HG03060 (cell line): ENCODE measurements around the gene CYP8B1.
A peak's percentile ranks its signal among the peaks of the same experiment; 100 is the strongest.
"Not testable (repeated sequence)": the region's sequence is repeated elsewhere in the genome, so short reads cannot be mapped to it uniquely, and the experiment has no call there.

Experiments
- ATAC-seq: cut with Tn5 transposase; IDR thresholded peaks from one replicate; pipeline ENCODE4 v1.9.1; 2021; ENCODE audit warnings: low read depth, moderate number of reproducible peaks; ENCODE audit not compliant: unreplicated experiment

Gene CYP8B1

DNA sequence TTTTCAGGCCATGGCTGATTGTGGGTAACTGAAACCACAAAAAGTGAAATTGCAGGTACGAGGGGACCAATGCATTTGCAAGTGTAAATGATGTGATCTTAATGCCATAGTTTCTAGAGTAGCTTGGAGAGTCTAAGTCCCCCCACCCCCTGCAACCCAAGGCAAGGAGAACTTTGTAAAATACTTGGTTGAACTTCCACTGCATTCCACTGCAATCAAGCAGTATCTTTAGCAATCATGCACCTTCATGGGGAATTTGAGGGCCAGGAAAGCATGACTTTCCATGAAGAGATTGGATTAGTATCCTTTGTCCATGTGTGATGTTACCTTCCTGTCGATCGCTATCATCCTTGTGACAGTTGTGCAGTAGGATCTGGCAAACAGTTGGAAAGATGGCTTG lies 11.4 kb upstream of the CYP8B1 start:
- ATAC-seq = no peak

DNA sequence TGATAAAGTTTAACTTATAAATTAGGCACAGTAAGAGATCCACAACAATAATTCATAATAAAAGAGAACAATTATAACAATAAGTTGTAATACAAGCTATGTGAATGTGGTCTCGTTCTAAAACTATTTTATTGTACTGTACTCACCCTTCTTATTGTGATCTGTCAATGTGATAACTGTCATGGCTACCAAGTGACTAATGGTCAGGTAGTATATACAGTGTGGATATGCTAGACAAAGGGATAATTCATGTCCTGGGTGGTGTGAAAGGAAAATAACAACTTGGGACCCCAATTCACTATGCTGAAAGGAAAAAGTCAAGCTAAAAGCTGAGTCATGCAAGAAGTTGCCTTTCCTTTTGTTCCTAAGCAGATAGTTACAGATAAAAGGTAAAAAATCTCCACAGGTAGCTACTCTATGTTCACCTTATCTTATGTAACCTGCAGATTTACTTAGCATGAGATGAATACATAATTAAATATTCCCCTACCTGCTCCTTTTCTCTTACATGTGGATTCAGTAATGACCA lies 10.7 kb upstream of the CYP8B1 start:
- no peak for ATAC-seq

DNA sequence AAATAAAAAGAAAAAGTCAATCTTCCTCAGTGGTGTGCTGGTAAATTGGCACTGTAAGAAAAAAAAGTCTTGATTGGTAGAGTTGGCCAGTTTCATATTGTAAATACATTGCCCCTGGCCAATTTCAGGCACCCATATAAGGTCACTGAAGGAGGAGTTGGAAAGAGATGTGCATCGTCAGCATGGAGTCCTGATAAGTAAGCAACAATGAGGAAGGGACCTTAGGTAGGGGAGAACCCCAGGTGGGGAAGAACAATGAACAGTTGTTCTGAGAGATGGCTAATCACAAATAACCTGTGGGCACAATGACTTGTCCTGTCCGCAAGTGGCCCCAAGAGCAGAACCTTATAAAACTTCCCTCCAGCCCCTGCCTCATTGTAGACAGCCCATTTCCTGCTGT lies 8.6 kb upstream of the CYP8B1 start:
- ATAC-seq = no peak

DNA sequence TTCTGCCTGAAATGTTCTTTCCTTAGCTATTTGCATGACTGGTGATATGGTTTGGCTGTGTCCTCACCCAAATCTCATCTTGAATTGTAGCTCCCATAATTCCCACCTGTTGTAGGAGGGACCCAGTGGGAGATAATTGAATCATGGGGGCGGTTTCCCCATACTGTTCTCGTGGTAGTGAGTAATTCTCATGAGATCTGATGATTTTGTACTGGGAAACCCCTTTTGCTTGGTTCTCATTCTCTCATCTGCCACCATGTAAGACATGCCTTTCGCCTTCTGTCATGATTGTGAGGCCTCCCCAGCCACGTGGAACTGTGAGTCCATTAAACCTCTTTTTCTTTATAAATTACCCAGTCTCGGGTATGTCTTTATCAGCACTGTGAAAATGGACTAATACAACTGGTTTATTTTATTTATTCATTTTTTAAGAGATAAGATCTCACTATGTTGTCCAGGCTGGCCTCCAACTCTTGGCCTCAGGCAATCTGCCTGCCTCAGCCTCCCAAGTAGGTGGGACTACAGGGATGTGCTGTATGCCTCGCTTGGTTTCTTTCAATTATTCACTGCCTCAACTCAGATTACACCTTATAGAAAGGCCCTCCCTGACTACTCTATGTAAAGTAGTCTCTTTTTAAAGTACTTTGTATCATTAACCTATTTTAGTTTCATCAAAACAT lies 7.7 kb upstream of the CYP8B1 start:
- not testable (repeated sequence) for ATAC-seq

DNA sequence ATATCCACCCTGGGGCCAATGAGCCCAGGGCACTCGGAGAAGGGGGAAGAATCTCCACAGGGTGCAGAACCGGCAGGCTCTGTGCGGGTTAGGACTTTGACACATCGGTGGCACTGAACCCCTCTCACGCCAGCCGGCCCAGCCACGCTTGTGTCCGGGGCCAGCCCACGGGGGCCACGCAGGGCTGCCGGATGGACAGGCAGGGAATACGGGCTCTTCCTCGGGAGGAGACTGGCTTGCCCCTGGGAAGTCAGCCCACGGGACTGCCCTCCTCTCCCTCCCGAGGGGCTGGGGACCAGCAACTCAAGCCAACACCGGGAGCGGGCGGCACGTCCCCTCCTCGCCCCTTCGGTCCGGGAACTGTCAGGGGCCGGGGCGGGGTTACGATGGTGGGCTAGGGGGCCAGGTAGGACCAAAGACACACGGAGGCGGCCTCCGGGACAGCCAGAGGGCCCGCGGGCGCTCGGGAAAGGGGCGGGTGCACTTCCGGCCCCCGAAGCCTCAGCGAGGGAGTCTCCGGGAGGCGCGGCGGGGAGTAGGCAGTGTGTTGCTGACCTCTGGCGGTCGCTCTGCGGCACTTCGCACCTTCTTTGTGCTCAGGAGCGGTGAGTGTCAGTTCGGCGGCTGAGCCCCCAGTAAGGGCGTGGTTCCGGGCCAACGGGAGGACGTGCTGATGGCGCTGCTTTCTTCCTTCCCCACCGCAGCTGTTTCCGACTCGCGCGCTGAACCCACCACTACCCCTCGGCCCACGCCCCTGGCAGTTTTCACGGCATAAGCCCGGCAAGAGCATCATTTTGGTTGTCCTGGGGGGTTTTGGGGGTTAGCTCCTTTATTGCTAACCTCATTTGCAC lies 5.1 kb upstream of the CYP8B1 start:
- ATAC-seq = peak; percentile 83

DNA sequence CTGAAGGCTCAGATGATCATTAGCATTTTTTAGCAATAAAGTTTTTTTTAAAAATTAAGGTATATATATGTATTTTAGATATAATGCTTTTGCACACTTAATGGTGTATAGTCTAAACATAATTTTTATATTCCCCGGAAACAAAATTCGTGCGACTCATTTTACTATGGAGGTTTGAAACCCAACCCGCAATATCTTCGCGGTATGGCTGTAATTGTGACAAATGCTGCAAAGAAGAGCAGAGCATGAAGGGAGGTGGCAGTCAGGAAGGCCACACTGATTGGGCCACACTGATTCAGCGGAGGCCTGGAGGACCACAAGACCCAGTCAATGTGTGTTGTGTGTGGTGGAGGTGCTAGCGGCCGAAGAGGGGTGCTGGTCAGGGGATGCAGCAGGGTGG lies 4.5 kb upstream of the CYP8B1 start:
- no peak for ATAC-seq

DNA sequence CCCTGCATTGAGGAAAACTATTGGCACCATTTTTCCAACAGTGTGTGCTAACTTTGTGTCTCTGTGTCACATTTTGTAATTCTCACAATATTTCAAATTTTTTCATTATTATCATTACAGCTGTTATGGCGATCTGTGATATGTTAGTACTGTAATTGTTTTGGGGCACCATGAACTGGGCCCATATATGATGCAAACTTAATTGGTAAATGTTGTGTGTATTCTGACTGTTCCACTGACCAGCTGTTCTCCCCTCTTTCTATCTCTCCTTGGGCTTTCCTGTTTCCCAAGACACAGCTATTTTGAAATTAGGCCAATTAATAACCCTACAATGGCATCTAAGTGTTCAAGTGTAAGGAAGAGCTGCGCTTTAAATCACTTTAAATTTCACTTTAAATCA lies 2.2 kb upstream of the CYP8B1 start:
- ATAC-seq = no peak

DNA sequence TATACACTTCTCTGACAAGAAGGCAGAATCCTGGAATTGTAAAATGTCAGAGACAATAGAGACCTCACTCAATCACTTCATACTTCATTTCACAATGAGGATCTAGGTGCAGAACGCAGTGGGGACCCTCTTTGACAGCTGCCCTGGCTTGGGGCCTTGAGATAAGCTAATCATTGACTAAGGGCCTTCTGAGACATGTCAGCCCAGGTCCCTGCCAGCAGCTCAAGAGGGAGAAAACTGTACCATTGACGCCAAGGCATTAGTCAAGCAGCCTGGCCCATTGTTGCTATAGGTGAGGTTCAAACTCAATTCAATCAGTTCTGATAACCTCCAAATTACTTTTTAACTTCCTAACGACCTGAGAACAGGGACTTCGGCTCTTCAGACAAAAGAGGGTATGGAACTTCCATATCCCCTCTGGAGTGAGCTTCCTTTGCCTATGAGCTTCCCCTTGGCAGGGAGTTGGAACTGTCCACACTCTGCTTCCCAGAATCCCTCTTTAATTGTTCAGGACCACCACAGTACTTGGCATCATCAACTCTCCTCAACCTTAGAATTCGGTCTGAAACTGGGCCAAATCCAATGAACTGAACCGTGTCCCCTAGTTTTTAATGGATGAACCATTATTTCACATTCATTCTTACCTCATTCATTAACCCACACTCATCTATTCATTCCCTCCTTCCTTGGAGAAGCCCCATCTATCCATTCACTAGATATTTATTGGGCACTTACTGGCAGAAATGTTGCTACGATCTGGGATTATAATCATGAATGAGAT lies 1.5 kb upstream of the CYP8B1 start:
- no peak for ATAC-seq

DNA sequence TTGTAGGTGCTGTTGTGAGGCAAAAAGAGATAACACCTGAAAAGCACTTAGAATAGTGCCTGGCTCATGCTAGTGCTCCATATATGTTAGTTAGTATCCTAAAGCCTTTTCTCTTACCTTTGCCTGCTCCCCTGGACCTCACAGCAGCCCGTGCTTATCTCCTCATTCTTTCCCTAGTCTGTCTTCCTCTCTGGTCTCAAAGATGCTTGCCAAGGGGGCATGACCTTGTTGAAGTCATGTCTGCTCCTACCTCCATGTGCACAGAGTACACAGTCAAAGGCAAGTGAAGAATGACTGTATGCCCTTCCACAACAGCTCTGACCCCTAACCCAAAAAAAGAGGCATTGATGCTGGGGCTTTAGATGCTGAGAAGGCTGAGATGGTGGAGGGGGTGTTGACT lies 722 bp upstream of the CYP8B1 start:
- ATAC-seq = no peak

DNA sequence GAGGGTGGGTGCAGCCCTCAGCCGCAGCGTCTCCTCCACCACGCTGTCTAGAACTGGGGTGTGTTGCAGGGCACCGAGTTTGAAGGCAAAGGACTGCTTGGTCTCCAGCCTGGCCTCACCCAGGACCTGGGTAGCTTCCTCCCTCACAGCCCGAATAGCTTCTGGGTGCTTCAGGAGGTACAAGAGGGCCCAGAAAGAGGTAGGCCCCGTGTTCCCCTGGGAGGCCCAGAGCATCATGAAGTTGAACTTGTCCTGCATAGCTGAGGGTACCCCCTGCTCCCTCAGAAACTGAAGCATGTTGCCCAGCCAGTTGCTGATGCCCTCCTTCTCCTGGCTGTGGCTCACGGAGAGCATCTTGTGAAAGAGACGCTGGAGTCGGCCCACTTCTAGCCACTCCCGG lies 930 bp downstream of the CYP8B1 start:
- no peak for ATAC-seq

DNA sequence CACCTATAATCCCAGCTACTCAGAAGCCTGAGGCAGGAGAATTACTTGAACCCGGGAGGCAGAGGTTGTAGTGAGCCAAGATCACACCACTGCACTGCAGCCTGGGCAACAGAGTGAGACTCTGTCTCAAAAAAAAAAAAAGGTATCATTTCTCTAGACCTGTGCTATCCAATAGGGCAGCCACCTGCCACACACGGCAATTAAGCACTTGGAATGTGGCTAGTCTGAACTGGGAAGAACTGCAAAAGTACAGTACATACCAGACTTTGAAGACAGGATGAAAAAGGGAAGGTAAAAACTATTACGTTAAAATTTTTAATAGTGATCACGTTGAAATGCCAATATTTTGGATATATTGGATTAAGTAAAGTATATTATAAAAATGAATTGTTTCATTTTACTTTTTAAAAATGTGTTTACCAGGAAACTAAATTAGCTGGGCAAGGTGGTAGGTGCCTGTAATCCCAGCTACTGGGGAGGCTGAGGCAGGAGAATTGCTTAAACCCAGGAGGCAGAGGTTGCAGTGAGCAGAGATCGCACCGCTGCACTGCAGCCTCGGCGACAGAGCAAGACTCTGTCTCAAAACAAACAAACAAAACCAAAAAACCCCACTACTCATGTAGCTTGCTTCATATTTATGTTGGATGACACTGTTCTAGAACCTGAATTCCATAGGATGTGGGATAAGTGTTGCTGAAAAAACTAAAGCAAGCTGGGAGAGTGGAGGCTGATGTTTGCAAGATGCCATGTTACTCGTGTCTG lies 2.3 kb downstream of the CYP8B1 start:
- ATAC-seq = no peak

DNA sequence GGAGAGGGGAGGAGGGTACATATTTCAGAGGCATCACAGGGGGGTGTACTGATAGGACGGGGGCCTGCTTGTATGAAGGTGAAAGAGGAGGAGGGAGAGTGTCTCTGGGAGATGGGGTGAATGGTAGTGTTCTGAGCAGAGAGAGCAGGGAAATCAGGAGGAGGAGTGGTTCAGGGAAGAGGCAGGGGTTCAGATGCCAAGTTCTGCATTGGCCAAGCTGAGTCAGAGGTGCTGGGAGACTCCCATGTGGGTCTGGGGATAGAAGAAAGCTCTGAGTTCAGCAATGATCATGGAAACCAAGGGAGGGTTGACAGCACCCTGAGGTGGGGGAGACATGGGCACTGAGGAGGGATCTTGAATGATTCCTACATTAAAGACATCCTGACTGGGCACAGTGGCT lies 3.0 kb downstream of the CYP8B1 start:
- ATAC-seq = no peak

DNA sequence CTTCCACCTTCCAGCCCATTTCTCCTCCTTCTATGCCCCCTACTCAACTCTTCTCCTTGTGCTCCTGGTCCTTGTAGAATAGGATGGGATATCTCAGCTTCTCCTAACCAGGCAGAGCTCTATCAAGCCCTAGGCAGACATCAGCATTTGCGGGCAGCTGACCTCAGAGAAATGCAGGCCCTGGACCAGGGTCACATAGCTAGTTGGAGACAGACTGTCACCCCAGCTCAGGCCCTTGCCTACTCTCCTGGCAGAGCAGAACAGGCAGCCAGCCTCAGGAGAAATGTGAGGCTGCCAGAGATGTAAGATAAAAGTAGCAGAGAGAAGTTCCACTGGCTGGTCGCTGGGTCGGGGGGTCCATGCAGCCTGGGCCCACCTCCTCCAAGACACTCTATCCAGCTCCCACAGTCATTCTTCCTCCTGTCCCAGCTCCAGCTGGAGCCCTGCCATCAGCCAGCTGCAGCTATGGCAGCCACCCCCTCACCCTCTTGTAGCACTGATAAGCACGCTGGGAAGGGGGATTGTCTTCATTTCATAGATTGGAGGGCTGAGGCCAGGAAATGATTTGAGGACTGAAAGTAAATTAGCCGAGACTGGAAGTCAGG lies 4.0 kb downstream of the CYP8B1 start:
- ATAC-seq = no peak

DNA sequence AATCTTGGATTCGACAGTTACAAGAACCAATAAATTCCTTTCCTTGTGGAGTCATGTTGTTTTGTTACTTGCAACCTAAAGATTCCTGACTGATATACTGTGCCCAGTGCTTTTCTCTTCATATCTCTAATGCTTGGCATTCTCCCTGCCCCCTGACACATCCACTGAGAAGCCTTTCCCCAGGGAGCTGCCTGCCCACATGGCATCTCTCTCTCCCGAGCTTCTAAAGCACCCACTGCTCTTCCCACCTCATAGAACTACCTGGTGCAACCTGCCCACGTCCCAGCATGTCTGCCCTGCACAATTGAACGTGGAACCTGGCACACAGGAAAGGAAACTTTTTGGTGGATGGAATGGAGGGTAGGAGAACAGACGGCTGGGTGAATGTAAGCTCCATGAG lies 6.8 kb downstream of the CYP8B1 start:
- no peak for ATAC-seq

DNA sequence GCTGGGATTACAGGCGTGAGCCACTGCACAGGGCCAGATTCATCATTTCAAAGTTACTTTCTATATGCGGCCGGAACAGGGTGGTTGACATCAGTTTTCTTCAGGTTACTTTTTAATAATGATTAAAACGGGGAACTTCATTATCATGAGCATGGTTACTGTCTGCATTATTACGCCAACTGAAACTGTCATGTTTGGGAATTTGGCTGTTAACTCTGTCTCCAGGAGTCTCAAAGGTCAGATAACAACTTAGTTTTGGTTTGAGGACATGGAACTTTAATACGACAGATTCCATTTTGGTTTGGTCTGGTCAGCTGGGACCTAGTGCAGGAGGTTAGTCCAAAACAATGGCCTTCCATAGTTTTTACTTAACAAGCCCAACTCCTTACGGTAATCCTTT lies 8.5 kb downstream of the CYP8B1 start:
- ATAC-seq = no peak

DNA sequence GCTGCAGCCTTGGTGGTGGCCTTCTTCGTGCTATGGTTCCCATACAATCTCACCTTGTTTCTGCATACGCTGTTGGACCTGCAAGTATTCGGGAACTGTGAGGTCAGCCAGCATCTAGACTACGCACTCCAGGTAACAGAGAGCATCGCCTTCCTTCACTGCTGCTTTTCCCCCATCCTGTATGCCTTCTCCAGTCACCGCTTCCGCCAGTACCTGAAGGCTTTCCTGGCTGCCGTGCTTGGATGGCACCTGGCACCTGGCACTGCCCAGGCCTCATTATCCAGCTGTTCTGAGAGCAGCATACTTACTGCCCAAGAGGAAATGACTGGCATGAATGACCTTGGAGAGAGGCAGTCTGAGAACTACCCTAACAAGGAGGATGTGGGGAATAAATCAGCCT lies 10.4 kb downstream of the CYP8B1 start:
- ATAC-seq = no peak

DNA sequence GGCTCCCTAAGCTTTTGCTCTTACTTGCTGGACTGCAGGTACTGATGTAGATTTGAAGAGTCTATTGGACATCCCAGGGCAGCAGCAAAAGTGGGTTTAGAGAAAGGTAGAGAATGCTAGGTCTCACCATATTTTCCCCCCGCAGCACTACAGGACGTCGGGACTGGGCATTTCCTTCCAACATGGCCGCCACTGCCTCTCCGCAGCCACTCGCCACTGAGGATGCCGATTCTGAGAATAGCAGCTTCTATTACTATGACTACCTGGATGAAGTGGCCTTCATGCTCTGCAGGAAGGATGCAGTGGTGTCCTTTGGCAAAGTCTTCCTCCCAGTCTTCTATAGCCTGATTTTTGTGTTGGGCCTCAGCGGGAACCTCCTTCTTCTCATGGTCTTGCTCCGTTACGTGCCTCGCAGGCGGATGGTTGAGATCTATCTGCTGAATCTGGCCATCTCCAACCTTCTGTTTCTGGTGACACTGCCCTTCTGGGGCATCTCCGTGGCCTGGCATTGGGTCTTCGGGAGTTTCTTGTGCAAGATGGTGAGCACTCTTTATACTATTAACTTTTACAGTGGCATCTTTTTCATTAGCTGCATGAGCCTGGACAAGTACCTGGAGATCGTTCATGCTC lies 11.2 kb downstream of the CYP8B1 start:
- no peak for ATAC-seq

DNA sequence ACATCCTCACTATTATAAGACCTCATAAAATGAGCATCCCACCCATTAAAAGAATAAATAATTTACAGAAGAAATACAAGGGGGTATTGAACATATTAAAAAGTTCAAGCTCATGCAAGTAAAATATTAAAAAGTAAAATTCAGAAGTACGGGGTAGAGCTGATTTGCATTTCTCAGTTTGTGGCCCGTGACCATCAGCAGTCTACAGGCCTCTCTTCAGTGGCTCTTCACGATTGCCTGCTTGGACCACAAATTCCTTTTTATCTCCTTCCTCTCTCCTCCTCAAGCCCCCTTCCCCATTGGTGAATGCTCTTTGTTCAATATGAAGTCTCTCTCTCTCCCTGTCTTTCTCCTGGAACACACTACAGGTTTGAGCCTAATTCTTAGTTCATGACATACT lies 19.1 kb downstream of the CYP8B1 start:
- ATAC-seq = no peak

DNA sequence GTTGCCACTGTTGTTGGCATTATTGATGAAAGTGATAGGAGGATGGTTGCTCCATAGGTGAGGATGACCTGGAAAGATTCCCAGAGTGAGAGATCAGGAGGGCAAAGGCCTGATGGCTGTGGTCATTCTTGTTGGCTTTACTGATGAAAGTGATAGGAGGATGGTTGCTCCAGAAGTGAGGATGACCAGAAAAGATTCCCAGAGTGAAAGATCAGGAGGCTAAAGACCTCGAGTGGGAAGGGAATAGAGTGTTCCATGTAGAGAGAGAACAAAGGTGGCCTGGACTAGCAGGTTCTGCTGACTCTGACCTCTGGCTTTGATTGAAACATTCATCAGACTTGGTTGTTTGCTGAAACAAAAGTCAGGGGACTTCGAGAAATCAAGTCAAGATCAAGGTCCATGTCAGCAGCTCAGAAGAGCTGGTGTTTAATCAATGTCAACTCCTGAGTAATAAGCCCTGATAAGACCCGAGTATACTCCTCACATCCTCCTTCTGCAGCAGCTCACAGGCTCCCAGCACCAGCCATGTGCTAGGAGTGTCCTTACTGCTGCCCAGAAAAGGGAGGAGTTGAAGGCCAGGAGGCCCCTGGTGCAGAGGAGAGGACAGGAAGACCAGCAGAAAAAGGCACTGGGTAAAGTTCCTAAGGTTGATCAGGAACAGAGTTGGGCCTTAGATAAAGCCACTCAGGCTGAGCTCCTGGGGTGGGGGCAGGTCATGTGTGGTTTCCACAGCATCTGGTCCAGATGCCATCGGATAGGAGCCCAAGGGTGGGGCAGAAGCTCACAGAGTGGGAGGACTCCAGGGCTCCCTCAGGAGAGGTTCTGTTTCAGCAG lies 19.9 kb downstream of the CYP8B1 start:
- no peak for ATAC-seq
